ENCODE measurements around the gene ZNF91. TPM values are rescaled to one million over a fixed set of nuclear protein-coding genes. Genes with fewer than 3 reads are reported as not detected.

ZNF91 gene
- total and polyA plus RNA-seq, 10 of the 15 experiments (the other 5 are each of a cell fraction or from before 2014, with no cell fraction given) = 4.6 to 31.1 (median 11.3) TPM

GRCh38 chr19:23415561-23416191 lies 20.4 kb upstream of the ZNF91 start:
- Histone ChIP-seq H3K4me2 (ENCODE audit: control insufficient read depth, insufficient read depth) (no peak overlapping the region), H2AFZ (ENCODE audit: control insufficient read depth, low read depth, low read length) (no peak overlapping the region), H3K27me3 (replicated peaks in 1 of 2; ENCODE audit: control insufficient read depth in 2 of 2, insufficient read depth in 2 of 2, low read length in 1 of 2) (no peaks in the 10 kb centered on the region), H3K4me3 (no peak overlapping the region), H3K9ac (ENCODE audit: control insufficient read depth, insufficient read depth, low read length) (no peak overlapping the region), H3K9me3 (replicated peaks; ENCODE audit: control insufficient read depth, insufficient read depth, low read length) (peaks cover 1% of the 10 kb centered on the region; the same call in 2 of the 3 replicates), H4K20me1 (ENCODE audit: control insufficient read depth, insufficient read depth) (no peaks in the 10 kb centered on the region), H3K27ac (ENCODE audit: control insufficient read depth, insufficient read depth) (no peak overlapping the region), H3K36me3 (ENCODE audit: control insufficient read depth in 2 of 2, insufficient read depth in 2 of 2, low read length in 1 of 2) (no peaks in the 10 kb centered on the region), H3K4me1 (ENCODE audit: control insufficient read depth, insufficient read depth, low read length) (no peaks in the 10 kb centered on the region), H3K79me2 (ENCODE audit: control insufficient read depth, insufficient read depth, low read length) (no peaks in the 10 kb centered on the region)
- POLR2A ChIA-PET = no interaction called here
- DNase-seq (ENCODE audit: low read depth, low spot score) (no peak), FAIRE-seq (no peak), ATAC-seq (no peak)
- SMC1A ChIA-PET (ENCODE audit: uncharacterized antibody, unreplicated experiment) = no interaction called here
- no peak for TF ChIP-seq HCFC1 (IDR thresholded peaks at IDR 0.05; ENCODE audit: low read length)
- TF ChIP-seq KAT2A (conservative IDR thresholded peaks at IDR 0.05; ENCODE audit: control insufficient read depth, low read depth, low read length) = no peak
- TF ChIP-seq CHD1 (IDR thresholded peaks at IDR 0.05; ENCODE audit: low read depth, low read length) = no peak
- RAD21 ChIA-PET (ENCODE audit: unreplicated experiment) = no interaction called here
- in situ Hi-C loops (cut with MboI) = no loop called here
- intact Hi-C loops (cut with micrococcal nuclease; ENCODE audit: unreplicated experiment) = no loop called here
- CTCF ChIA-PET = no interaction called here
- 20% methylated on average over 32 of the region's 33 CpGs for WGBS (ENCODE audit: insufficient coverage, insufficient replicate concordance, low lambda C conversion rate, missing lambda C conversion rate)
- BruUV-seq (replicated peaks) = no TSS peak

DNA sequence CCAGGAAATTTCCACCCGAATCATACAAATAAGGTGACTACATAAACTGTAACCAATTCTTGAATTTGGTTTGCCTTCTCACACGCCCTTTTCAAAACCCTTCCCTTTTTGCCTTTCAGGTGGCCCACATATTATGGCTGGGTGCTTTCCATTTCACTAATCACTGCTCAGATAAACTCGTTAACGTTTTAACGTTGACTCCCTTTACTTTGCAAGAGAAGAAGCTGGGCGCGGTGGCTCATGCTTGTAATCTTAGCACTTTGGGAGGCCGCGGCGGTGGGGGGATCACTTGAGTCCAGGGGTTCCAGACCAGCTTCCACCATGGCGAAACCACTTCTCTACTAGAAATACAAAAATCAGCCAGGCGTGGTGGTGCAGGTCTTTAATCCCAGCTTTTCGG lies 19.8 kb upstream of the ZNF91 start:
- ChIA-PET POLR2A (no interaction called here), SMC1A (ENCODE audit: uncharacterized antibody, unreplicated experiment) (no interaction called here), RAD21 (ENCODE audit: unreplicated experiment) (no interaction called here), CTCF (no interaction called here)
- Histone ChIP-seq H3K27ac (ENCODE audit: control insufficient read depth, insufficient read depth) (no peak overlapping the region), H3K9ac (ENCODE audit: control insufficient read depth, insufficient read depth, low read length) (no peak overlapping the region), H3K36me3 (ENCODE audit: control insufficient read depth in 2 of 2, insufficient read depth in 2 of 2, low read length in 1 of 2) (no peaks in the 10 kb centered on the region), H3K79me2 (ENCODE audit: control insufficient read depth, insufficient read depth, low read length) (no peaks in the 10 kb centered on the region), H3K4me2 (ENCODE audit: control insufficient read depth, insufficient read depth) (no peak overlapping the region), H3K9me3 (replicated peaks; ENCODE audit: control insufficient read depth, insufficient read depth, low read length) (peaks cover 1% of the 10 kb centered on the region; the same call in 2 of the 3 replicates), H3K4me3 (no peak overlapping the region), H3K4me1 (ENCODE audit: control insufficient read depth, insufficient read depth, low read length) (no peaks in the 10 kb centered on the region), H2AFZ (ENCODE audit: control insufficient read depth, low read depth, low read length) (no peak overlapping the region), H4K20me1 (ENCODE audit: control insufficient read depth, insufficient read depth) (no peaks in the 10 kb centered on the region), H3K27me3 (replicated peaks in 1 of 2; ENCODE audit: control insufficient read depth in 2 of 2, insufficient read depth in 2 of 2, low read length in 1 of 2) (no peaks in the 10 kb centered on the region)
- no peak for FAIRE-seq
- ATAC-seq = no peak
- WGBS (ENCODE audit: insufficient coverage, insufficient replicate concordance, low lambda C conversion rate, missing lambda C conversion rate) = 9% methylated on average over 13 of the region's 13 CpGs
- DNase-seq (ENCODE audit: low read depth, low spot score) = no peak
- BruUV-seq (replicated peaks) = no TSS peak
- in situ Hi-C loops (cut with MboI) (no loop called here), intact Hi-C loops (cut with micrococcal nuclease; ENCODE audit: unreplicated experiment) (no loop called here)
- no peak for TF ChIP-seq FOXM1 (IDR thresholded peaks at IDR 0.05; ENCODE audit: low read depth, low read length)
- no peak for TF ChIP-seq ESRRA (IDR thresholded peaks at IDR 0.05; ENCODE audit: low read length)
- TF ChIP-seq FOXK2 (IDR thresholded peaks at IDR 0.05) = no peak
- TF ChIP-seq, protein P1, sequence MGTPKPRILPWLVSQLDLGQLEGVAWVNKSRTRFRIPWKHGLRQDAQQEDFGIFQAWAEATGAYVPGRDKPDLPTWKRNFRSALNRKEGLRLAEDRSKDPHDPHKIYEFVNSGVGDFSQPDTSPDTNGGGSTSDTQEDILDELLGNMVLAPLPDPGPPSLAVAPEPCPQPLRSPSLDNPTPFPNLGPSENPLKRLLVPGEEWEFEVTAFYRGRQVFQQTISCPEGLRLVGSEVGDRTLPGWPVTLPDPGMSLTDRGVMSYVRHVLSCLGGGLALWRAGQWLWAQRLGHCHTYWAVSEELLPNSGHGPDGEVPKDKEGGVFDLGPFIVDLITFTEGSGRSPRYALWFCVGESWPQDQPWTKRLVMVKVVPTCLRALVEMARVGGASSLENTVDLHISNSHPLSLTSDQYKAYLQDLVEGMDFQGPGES (IDR thresholded peaks at IDR 0.05) = no peak
- TF ChIP-seq KLF5 (IDR thresholded peaks at IDR 0.05; ENCODE audit: partially characterized antibody) = no peak
- TF ChIP-seq SREBF1 (IDR thresholded peaks at IDR 0.05; ENCODE audit: low read length) = no peak
- no peak for TF ChIP-seq BRCA1 (IDR thresholded peaks at IDR 0.05; ENCODE audit: low read depth, low read length)
- TF ChIP-seq BHLHE40 (IDR thresholded peaks at IDR 0.05; ENCODE audit: borderline replicate concordance in 1 of 2, low read depth in 2 of 2, low read length in 1 of 2) = no peak
- TF ChIP-seq MTA3 (IDR thresholded peaks at IDR 0.05; ENCODE audit: borderline replicate concordance, low read length) = no peak
- no peak for TF ChIP-seq EED (IDR thresholded peaks at IDR 0.05; ENCODE audit: low read depth)
- TF ChIP-seq, protein P2, sequence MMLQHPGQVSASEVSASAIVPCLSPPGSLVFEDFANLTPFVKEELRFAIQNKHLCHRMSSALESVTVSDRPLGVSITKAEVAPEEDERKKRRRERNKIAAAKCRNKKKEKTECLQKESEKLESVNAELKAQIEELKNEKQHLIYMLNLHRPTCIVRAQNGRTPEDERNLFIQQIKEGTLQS (IDR thresholded peaks at IDR 0.05; ENCODE audit: borderline replicate concordance, extremely low read depth, low read depth, low read length) = no peak
- TF ChIP-seq HCFC1 (IDR thresholded peaks at IDR 0.05; ENCODE audit: low read length) = no peak
- TF ChIP-seq SPI1 (IDR thresholded peaks at IDR 0.05; ENCODE audit: borderline replicate concordance, insufficient read depth, low read depth, low read length) = no peak
- no peak for TF ChIP-seq MTA2 (IDR thresholded peaks at IDR 0.05; ENCODE audit: low read depth)
